Posterior vena cava (tissue), 2 donors: ENCODE measurements around the gene CYP2F1. TPM values are rescaled to one million over a fixed set of nuclear protein-coding genes. Genes with fewer than 3 reads are reported as not detected.
"Not testable (repeated sequence)": the region's sequence is repeated elsewhere in the genome, so short reads cannot be mapped to it uniquely, and the experiment has no call there.

ENCODE experiments used
- DNase-seq: peaks from one replicate; pipeline ENCODE4 v3.0.0-alpha.2; 2020; ENCODE audit warnings: low spot score
- intact Hi-C, 2 donors: fragments of 100-400 bp; cut with DNase I; formaldehyde crosslinking; loops; one replicate each; pipeline versions ENCODE4 v1.14.1 to v1.14.2; 2022 to 2023
- long read RNA-seq, 2 donors: library from polyadenylated mRNA; unstranded; transcript quantifications; one replicate each; pipeline ENCODE4 v2.0.0, GENCODE V29; 2020 to 2021
- total RNA-seq, 2 donors: library from RNA; stranded (reverse); fragmentation: NEBNext Ultra II Directional; extraction: Animal tissue kit (Norgen Biotek cat#: 25700); gene quantifications; one replicate each; pipeline ENCODE4 v1.2.1, GENCODE V29; 2021
- donor health status: DM: yes; HTN: yes; CAD: no.
- donor health status: DM: yes; HTN: yes; CAD: no.

Gene CYP2F1
- total RNA-seq = not detected
- long read RNA-seq, donor 1 = 0 reads
- long read RNA-seq, donor 2 = 0 reads

- intact Hi-C loops = no loop called here
Measured at GRCh38 chr19:41114132-41114531, at the start of gene CYP2F1. Gene CYP2F1 (plus strand): TSS chr19:41114432. CDS start chr19:41116189, 1,757 bp downstream.

GRCh38 chr19:41064974-41065569 lies 49.2 kb upstream of the CYP2F1 start:
- no peak for DNase-seq
- intact Hi-C loops = no loop called here

More at GRCh38 chr19:41114132-41114531, at the start of gene CYP2F1:
- peak; percentile 42 for DNase-seq

GRCh38 chr19:41076286-41076685 lies 37.9 kb upstream of the CYP2F1 start:
- no peak for DNase-seq
- intact Hi-C loops = no loop called here

DNA sequence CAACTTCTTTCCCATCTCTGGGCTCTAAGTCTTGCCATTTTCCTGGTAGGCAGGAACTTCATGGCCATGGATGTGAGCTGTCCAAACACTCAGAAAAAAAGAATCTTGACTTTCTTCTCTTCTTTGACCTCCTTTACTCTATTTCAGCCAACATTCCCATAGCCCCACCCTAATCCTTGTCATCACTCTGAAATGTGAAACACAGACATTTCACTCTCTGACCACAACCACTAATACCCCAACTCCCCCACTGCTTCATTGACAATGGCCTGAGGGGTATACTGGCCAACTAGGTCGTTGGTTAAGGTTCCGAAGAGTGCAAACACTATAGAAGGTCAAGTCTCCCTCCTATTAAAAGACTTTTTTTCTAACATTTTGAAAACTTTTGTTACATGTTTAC lies 30.7 kb upstream of the CYP2F1 start:
- intact Hi-C loops = no loop called here
- DNase-seq = no peak

GRCh38 chr19:41085748-41086415 lies 28.4 kb upstream of the CYP2F1 start:
- no peak for DNase-seq
- intact Hi-C loops = no loop called here

- intact Hi-C loops = no loop called here
- DNase-seq = no peak
Measured at GRCh38 chr19:41088151-41088550, 26.1 kb upstream of the CYP2F1 start, which contains the start of gene CYP2A13. Gene CYP2A13 (plus strand): TSS chr19:41088451. CDS start chr19:41088472, 21 bp downstream.

- no peak for DNase-seq
- intact Hi-C loops = no loop called here
Measured at GRCh38 chr19:41089959-41090358, 24.3 kb upstream of the CYP2F1 start.

GRCh38 chr19:41095703-41096102 lies 18.5 kb upstream of the CYP2F1 start:
- no peak for DNase-seq
- intact Hi-C loops = no loop called here

- DNase-seq = no peak
- intact Hi-C loops = no loop called here
Measured at GRCh38 chr19:41096353-41096752, 17.9 kb upstream of the CYP2F1 start.

DNA sequence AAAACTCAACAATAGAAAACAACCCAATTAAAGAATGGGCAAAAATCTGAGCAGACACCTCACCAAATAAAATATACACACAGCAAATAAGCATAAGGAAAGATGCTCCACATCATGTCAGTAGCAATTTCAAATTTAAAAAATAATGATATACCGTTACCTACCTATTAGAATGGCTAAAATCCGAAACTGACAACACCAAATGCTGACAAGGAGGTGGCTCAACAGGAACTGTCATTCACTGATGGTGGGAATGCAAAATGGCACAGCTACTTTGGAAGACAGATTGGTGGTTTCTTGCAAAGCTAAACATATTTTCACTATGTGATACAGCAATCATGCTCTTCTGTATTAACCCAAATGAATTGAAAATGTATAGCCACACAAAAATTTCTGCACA lies 16.9 kb upstream of the CYP2F1 start:
- intact Hi-C loops = no loop called here
- DNase-seq = no peak

GRCh38 chr19:41098762-41099161 lies 15.5 kb upstream of the CYP2F1 start:
- no peak for DNase-seq
- intact Hi-C loops = no loop called here

DNA sequence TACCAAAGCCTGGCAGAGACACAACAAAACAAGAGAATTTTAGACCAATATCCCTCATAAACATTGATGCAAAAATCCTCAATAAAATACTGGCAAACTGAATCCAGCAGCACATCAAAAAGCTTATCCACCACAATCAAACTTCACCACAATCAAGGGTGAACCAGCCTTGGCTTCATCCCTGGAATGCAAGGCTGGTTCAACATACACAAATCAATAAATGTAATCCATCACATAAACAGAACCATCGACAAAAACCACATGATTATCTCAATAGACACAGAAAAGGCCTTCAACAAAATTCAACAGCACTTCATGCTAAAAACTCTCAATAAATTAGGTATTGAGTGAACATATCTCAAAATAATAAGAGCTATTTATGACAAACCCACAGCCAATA lies 12.0 kb upstream of the CYP2F1 start:
- intact Hi-C loops, DNase-seq: not testable (repeated sequence)

- intact Hi-C loops = no loop called here
- no peak for DNase-seq
Measured at GRCh38 chr19:41106177-41106576, 8.1 kb upstream of the CYP2F1 start.

- intact Hi-C loops = no loop called here
- DNase-seq = peak; percentile 31
Measured at GRCh38 chr19:41111296-41111695, 2.9 kb upstream of the CYP2F1 start.

- DNase-seq = peak; percentile 22
- intact Hi-C loops = no loop called here
Measured at GRCh38 chr19:41111750-41112295, 2.4 kb upstream of the CYP2F1 start.

DNA sequence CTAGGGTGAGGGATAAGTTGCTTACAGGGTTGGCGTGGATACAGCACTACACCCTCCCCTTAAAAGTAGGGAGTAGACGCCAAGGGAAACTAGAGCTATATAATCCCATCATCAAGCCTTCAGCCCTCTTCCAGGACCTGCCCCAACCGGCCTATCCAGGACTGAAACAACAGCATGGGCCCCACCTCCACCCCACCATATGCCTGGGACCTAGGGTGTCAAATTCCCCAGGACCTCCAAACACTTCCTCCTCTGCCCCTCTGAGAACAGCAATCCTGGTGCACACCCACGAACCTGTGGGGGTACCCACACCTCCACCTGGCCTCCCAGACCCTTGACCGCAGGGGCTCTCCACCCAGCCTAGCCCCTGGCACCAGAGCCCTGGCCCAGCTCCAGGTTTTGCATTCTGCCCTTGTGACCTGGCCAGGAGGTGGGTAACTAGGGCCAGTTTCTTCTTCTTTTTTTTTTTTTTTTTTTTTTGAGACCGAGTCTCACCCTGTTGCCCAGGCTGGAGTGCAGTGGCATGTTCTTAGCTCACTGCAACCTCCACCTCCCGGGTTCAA lies 1.4 kb upstream of the CYP2F1 start:
- DNase-seq = peak; percentile 54
- intact Hi-C loops = no loop called here

DNA sequence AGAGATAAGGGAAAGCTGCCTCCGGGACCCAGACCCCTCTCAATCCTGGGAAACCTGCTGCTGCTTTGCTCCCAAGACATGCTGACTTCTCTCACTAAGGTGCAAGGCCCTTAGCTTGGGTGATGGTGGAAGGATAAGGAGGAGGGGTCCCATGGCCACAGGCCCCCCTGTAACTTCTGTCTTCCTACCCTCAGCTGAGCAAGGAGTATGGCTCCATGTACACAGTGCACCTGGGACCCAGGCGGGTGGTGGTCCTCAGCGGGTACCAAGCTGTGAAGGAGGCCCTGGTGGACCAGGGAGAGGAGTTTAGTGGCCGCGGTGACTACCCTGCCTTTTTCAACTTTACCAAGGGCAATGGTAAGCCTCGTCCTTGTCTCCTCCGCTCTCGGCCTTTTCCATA lies 2.0 kb downstream of the CYP2F1 start:
- DNase-seq = peak; percentile 23
- intact Hi-C loops = no loop called here

- intact Hi-C loops = not testable (repeated sequence)
- peak; percentile 71 for DNase-seq
Measured at GRCh38 chr19:41120929-41121911, 7.0 kb downstream of the CYP2F1 start.

DNA sequence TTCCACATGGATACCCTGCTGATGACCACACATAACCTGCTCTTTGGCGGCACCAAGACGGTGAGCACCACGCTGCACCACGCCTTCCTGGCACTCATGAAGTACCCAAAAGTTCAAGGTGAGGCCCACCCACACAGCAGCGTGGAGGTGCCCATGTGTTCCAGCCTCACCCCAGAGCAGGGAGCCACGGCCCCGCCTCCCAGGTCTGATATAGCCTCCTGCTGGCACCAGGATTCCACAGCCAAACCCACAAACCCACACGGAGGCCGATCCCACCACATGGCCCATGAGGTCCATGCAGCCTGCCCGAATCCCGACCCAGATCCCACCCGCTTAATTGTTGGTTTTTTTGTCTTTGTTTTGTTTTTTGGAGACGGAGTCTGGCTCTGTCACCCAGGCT lies 8.6 kb downstream of the CYP2F1 start:
- intact Hi-C loops = not testable (repeated sequence)
- DNase-seq = peak; percentile 67
